ENCODE results near the gene RFNG.

RFNG gene

DNA sequence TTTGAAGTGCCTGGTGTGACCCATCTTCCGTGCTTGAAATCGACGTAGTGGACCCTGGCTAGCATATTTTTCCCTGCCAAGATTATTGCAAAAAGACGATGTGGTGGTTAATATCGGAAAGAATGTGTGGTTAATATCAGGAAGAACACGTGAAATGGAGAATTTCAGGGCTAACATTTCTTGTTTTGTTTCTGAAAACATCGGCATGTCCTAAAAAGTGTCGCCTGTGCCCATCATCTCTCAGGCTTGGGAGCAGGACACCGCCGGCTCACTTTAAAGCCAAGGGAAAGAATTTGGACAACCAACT, 13.8 kb downstream of the RFNG start:
- Histone ChIP-seq H3K27ac (peak overlapping the region; percentile 68; the same call in 1 of the 2 replicates), H3K4me1 (ENCODE audit: low read depth, poor library complexity, severe bottlenecking) (peaks cover 14% of the 10 kb centered on the region), H4K20me1 (ENCODE audit: insufficient read depth) (no peaks in the 10 kb centered on the region), H2AFZ (ENCODE audit: low read depth) (peak overlapping the region; percentile 88; the same call in 1 of the 2 replicates), H3K4me2 (peak overlapping the region; percentile 88; the same call in 1 of the 2 replicates), H3K79me2 (ENCODE audit: insufficient read depth, low read depth) (no peaks in the 10 kb centered on the region; the same call in 1 of the 2 replicates), H3K4me3 (IDR thresholded peaks at IDR 0.05; ENCODE audit: insufficient read depth, low read depth, low read length) (no peak overlapping the region), H3K27me3 (ENCODE audit: insufficient read depth, low read depth) (no peaks in the 10 kb centered on the region), H3K9ac (no peak overlapping the region), H3K36me3 (ENCODE audit: insufficient read depth) (no peaks in the 10 kb centered on the region)
- TF ChIP-seq, protein P1, sequence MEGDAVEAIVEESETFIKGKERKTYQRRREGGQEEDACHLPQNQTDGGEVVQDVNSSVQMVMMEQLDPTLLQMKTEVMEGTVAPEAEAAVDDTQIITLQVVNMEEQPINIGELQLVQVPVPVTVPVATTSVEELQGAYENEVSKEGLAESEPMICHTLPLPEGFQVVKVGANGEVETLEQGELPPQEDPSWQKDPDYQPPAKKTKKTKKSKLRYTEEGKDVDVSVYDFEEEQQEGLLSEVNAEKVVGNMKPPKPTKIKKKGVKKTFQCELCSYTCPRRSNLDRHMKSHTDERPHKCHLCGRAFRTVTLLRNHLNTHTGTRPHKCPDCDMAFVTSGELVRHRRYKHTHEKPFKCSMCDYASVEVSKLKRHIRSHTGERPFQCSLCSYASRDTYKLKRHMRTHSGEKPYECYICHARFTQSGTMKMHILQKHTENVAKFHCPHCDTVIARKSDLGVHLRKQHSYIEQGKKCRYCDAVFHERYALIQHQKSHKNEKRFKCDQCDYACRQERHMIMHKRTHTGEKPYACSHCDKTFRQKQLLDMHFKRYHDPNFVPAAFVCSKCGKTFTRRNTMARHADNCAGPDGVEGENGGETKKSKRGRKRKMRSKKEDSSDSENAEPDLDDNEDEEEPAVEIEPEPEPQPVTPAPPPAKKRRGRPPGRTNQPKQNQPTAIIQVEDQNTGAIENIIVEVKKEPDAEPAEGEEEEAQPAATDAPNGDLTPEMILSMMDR (conservative IDR thresholded peaks at IDR 0.05; ENCODE audit: low read depth, low read length), result no peak

DNA sequence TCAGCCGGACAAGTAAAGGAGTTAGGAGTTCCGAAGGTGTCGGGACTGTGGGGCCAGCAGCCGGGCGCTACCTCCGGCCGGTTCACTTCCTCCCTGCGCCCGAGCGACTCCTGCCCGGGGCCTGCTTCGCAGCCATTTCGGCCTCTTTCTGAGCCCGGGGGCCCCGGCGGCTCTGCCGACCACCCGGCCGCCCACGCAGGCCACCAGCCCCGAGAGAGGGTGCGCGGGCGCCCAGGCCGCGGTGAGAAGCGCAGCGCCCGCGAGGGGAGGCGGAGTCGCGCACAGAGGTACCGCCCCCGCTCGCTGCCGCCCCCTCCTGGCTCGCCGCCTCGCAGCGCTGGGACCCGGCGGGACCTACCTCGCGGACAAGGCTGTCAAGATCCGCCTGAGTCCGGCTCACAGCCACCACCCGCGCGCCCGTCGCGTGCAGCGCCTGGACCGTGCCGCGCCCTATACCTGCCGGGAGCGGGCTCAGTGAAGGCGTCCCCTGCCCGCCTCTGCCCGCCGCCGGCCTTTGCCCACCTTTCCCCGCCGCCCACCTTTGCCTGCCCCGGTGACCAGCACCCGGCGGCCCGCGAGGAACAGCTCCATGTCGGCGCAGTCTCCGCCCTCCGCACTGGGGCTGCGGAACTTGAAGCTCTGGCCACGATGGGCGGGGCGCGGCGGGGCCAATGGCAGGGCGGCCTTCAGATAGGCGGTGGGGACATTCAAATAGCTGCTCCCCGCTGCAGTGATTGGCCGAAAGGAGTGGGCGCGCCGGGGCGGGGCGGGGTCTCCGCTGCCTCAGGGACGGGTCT, 14.3 kb downstream of the RFNG start, which contains the start of gene DCXR:
TSS of gene DCXR (minus strand) at position 606 of the 797 bp plus-strand sequence. CDS start at position 591, 15 bp downstream.
- Histone ChIP-seq H3K27ac (peak within 1 kb of the TSS; percentile 68), H3K79me2 (ENCODE audit: insufficient read depth, low read depth) (no peaks in the 10 kb centered on the region; the same call in 1 of the 2 replicates), H4K20me1 (ENCODE audit: insufficient read depth) (no peaks in the 10 kb centered on the region), H3K4me3 (IDR thresholded peaks at IDR 0.05; ENCODE audit: insufficient read depth, low read depth, low read length) (peak within 1 kb of the TSS; percentile 50), H3K36me3 (ENCODE audit: insufficient read depth) (no peaks in the 10 kb centered on the region), H3K4me1 (ENCODE audit: low read depth, poor library complexity, severe bottlenecking) (peaks cover 14% of the 10 kb centered on the region), H3K9ac (peak within 1 kb of the TSS; percentile 67), H2AFZ (ENCODE audit: low read depth) (peak within 1 kb of the TSS; percentile 88), H3K27me3 (ENCODE audit: insufficient read depth, low read depth) (no peaks in the 10 kb centered on the region), H3K4me2 (peak within 1 kb of the TSS; percentile 88)
- TF ChIP-seq, protein P1 (conservative IDR thresholded peaks at IDR 0.05; ENCODE audit: low read depth, low read length), result peak; percentile 71

DNA sequence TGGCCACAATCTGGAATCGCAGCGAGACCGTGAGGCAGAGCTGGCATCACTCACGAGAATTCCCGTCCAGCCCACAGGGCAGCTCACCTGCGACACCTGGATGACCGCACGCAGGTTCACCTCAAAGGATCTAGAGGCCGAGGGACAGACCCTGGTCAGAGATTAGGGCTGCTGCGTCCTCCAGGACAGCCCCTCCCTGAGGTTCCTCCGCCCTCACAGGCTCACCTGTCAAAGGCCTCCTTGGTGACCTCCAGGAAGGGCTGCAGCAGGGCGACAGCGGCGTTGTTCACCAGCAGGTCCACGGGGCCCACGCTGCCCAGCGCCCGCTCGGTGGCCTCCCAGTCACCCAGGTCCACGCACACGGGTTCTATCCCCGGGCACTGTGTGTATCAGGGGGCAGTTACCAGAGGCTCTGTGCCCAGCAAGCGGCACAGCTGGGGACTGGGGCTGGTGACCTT, 14.9 kb downstream of the RFNG start:
- Histone ChIP-seq H3K4me1 (ENCODE audit: low read depth, poor library complexity, severe bottlenecking) (peaks cover 14% of the 10 kb centered on the region), H3K4me3 (IDR thresholded peaks at IDR 0.05; ENCODE audit: insufficient read depth, low read depth, low read length) (peak overlapping the region; percentile 50), H3K27me3 (ENCODE audit: insufficient read depth, low read depth) (no peaks in the 10 kb centered on the region), H3K4me2 (peak overlapping the region; percentile 88), H3K36me3 (ENCODE audit: insufficient read depth) (no peaks in the 10 kb centered on the region), H3K27ac (peak overlapping the region; percentile 68; the same call in 1 of the 2 replicates), H2AFZ (ENCODE audit: low read depth) (peak overlapping the region; percentile 88; the same call in 1 of the 2 replicates), H4K20me1 (ENCODE audit: insufficient read depth) (no peaks in the 10 kb centered on the region), H3K79me2 (ENCODE audit: insufficient read depth, low read depth) (no peaks in the 10 kb centered on the region; the same call in 1 of the 2 replicates), H3K9ac (peak overlapping the region; percentile 67; the same call in 1 of the 2 replicates)
- TF ChIP-seq, protein P1 (conservative IDR thresholded peaks at IDR 0.05; ENCODE audit: low read depth, low read length), result no peak

DNA sequence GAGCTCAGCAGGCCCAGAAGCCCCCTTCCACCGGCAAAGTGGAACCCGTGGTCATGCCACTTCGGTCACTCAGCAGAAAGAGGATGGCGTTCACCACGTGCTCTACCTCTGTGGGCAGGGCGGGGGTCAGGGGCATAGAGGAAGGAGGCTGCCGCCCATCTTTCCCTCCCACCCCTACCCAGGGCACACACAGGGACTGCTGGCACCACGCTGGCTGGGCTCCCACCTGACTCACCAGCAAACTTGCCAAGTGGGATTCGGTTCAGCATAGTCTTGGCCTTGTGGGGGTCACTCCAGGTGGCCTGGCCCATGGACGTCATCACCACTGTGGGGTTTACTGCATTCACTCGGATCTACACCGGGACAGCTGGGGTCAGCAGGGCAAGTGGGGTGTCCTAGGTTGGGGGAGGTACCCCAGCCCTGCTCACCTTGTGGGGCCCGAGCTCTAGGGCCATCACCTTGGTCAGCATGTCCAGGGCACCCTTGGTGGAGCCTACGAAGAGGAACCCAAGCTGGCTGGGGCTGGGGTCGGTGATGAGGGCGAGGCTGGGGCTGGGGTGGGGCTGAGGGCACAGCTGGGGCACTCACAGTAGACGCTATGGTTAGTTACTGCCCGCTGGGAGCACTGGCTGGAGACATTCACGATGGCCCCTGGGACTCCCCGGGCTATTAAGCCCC, 15.5 kb downstream of the RFNG start:
- Histone ChIP-seq H3K36me3 (ENCODE audit: insufficient read depth) (no peaks in the 10 kb centered on the region), H3K27ac (no peak overlapping the region), H3K4me3 (IDR thresholded peaks at IDR 0.05; ENCODE audit: insufficient read depth, low read depth, low read length) (no peak overlapping the region), H3K4me2 (peak overlapping the region; percentile 88), H3K4me1 (ENCODE audit: low read depth, poor library complexity, severe bottlenecking) (peaks cover 14% of the 10 kb centered on the region), H3K27me3 (ENCODE audit: insufficient read depth, low read depth) (no peaks in the 10 kb centered on the region), H3K9ac (no peak overlapping the region), H3K79me2 (ENCODE audit: insufficient read depth, low read depth) (no peaks in the 10 kb centered on the region; the same call in 1 of the 2 replicates), H4K20me1 (ENCODE audit: insufficient read depth) (no peaks in the 10 kb centered on the region), H2AFZ (ENCODE audit: low read depth) (no peak overlapping the region)
- TF ChIP-seq, protein P1 (conservative IDR thresholded peaks at IDR 0.05; ENCODE audit: low read depth, low read length), result no peak

Measured in KMS-11 (cell line).